Activated naive CD8-positive, alpha-beta T cell treated with anti-CD3 and anti-CD28 coated beads, Interleukin-2, amount 50 U/mL, for 24 hours (primary cell): Measurements from ENCODE around the gene HMGN5.

Experiments
- ATAC-seq: fragments of 150-1000 bp; cut with Tn5 transposase; one replicate; pipeline ENCODE4 v1.10.0; 2021
- DNase-seq: peaks from one replicate; pipeline ENCODE4 v3.0.0; 2021
- H3K27ac Mint-ChIP-seq: one replicate; pipeline ENCODE4 v1.8.0; 2021; ENCODE audit warnings: mild to moderate bottlenecking, mixed read lengths
- H3K27me3 Mint-ChIP-seq: one replicate; pipeline ENCODE4 v1.8.0; 2021; ENCODE audit warnings: mixed read lengths
- H3K36me3 Mint-ChIP-seq: one replicate; pipeline ENCODE4 v1.8.0; 2021; ENCODE audit warnings: low read depth, mixed read lengths
- H3K4me1 Mint-ChIP-seq: one replicate; pipeline ENCODE4 v1.8.0; 2021; ENCODE audit warnings: mixed read lengths
- H3K4me3 Mint-ChIP-seq: one replicate; pipeline ENCODE4 v1.8.0; 2021; ENCODE audit warnings: mild to moderate bottlenecking, moderate library complexity, mixed read lengths
- H3K9me3 Mint-ChIP-seq: one replicate; pipeline ENCODE4 v1.8.0; 2021; ENCODE audit warnings: mixed read lengths

Gene HMGN5

GRCh38 chrX:81201071-81201470, 642 bp downstream of the HMGN5 start:
- H3K9me3 Mint-ChIP-seq, result no peaks in the 10 kb centered on the region
- peak overlapping the region; percentile 95 for H3K4me3 Mint-ChIP-seq
- peaks cover 41% of the 10 kb centered on the region for H3K4me1 Mint-ChIP-seq
- H3K27ac Mint-ChIP-seq, result peak overlapping the region; percentile 92
- H3K36me3 Mint-ChIP-seq, result peaks cover 9% of the 10 kb centered on the region
- DNase-seq, result no peak
- no peaks in the 10 kb centered on the region for H3K27me3 Mint-ChIP-seq
- no peak for ATAC-seq

GRCh38 chrX:81195712-81196111, 6.0 kb downstream of the HMGN5 start:
- Mint-ChIP-seq H3K27me3 (no peaks in the 10 kb centered on the region), H3K4me1 (peaks cover 12% of the 10 kb centered on the region), H3K36me3 (no peaks in the 10 kb centered on the region), H3K27ac (no peak overlapping the region), H3K9me3 (no peaks in the 10 kb centered on the region), H3K4me3 (no peak overlapping the region)
- peak; percentile 46 for DNase-seq
- peak; percentile 63 for ATAC-seq

GRCh38 chrX:81195259-81195658, 6.5 kb downstream of the HMGN5 start:
- no peaks in the 10 kb centered on the region for H3K36me3 Mint-ChIP-seq
- ATAC-seq, result no peak
- H3K4me3 Mint-ChIP-seq, result no peak overlapping the region
- H3K9me3 Mint-ChIP-seq, result no peaks in the 10 kb centered on the region
- no peak for DNase-seq
- no peaks in the 10 kb centered on the region for H3K27me3 Mint-ChIP-seq
- H3K4me1 Mint-ChIP-seq, result peaks cover 10% of the 10 kb centered on the region
- no peak overlapping the region for H3K27ac Mint-ChIP-seq

- no peak overlapping the region for H3K4me3 Mint-ChIP-seq
- H3K9me3 Mint-ChIP-seq, result no peaks in the 10 kb centered on the region
- H3K36me3 Mint-ChIP-seq, result no peaks in the 10 kb centered on the region
- H3K4me1 Mint-ChIP-seq, result no peaks in the 10 kb centered on the region
- DNase-seq (no peak), ATAC-seq (no peak)
- no peak overlapping the region for H3K27ac Mint-ChIP-seq
- H3K27me3 Mint-ChIP-seq, result no peaks in the 10 kb centered on the region
Observed at GRCh38 chrX:81174286-81174685, 27.4 kb downstream of the HMGN5 start.

- ATAC-seq (no peak), DNase-seq (no peak)
- no peaks in the 10 kb centered on the region for H3K36me3 Mint-ChIP-seq
- no peaks in the 10 kb centered on the region for H3K27me3 Mint-ChIP-seq
- no peaks in the 10 kb centered on the region for H3K4me1 Mint-ChIP-seq
- H3K4me3 Mint-ChIP-seq, result no peak overlapping the region
- no peaks in the 10 kb centered on the region for H3K9me3 Mint-ChIP-seq
- H3K27ac Mint-ChIP-seq, result no peak overlapping the region
Observed at GRCh38 chrX:81168391-81168790, 33.3 kb downstream of the HMGN5 start.

GRCh38 chrX:81121513-81122363, 80.0 kb downstream of the HMGN5 start:
- Mint-ChIP-seq H3K27me3 (peaks cover 1% of the 10 kb centered on the region), H3K4me1 (peaks cover 9% of the 10 kb centered on the region), H3K9me3 (no peaks in the 10 kb centered on the region), H3K27ac (peak overlapping the region; percentile 81), H3K4me3 (peak overlapping the region; percentile 94), H3K36me3 (no peaks in the 10 kb centered on the region)
- peak; percentile 97 for ATAC-seq
- DNase-seq, result peak; percentile 82

GRCh38 chrX:81120936-81121371, 80.8 kb downstream of the HMGN5 start:
- ATAC-seq (peak; percentile 60), DNase-seq (peak; percentile 24)
- H3K27ac Mint-ChIP-seq, result peak overlapping the region; percentile 81
- peak overlapping the region; percentile 94 for H3K4me3 Mint-ChIP-seq
- no peaks in the 10 kb centered on the region for H3K36me3 Mint-ChIP-seq
- H3K9me3 Mint-ChIP-seq, result no peaks in the 10 kb centered on the region
- peaks cover 1% of the 10 kb centered on the region for H3K27me3 Mint-ChIP-seq
- peaks cover 9% of the 10 kb centered on the region for H3K4me1 Mint-ChIP-seq

- Mint-ChIP-seq H3K27ac (peak overlapping the region; percentile 81), H3K4me1 (peaks cover 9% of the 10 kb centered on the region), H3K36me3 (no peaks in the 10 kb centered on the region), H3K4me3 (peak overlapping the region; percentile 94), H3K9me3 (no peaks in the 10 kb centered on the region), H3K27me3 (peaks cover 1% of the 10 kb centered on the region)
- ATAC-seq (peak; percentile 8), DNase-seq (no peak)
Observed at GRCh38 chrX:81120258-81120935, 81.3 kb downstream of the HMGN5 start.

GRCh38 chrX:81114757-81115156, 87.0 kb downstream of the HMGN5 start:
- Mint-ChIP-seq H3K4me1 (peaks cover 3% of the 10 kb centered on the region), H3K36me3 (no peaks in the 10 kb centered on the region), H3K4me3 (no peak overlapping the region), H3K9me3 (no peaks in the 10 kb centered on the region), H3K27ac (no peak overlapping the region), H3K27me3 (no peaks in the 10 kb centered on the region)
- DNase-seq, result no peak
- ATAC-seq, result no peak

- no peaks in the 10 kb centered on the region for H3K4me1 Mint-ChIP-seq
- H3K36me3 Mint-ChIP-seq, result no peaks in the 10 kb centered on the region
- no peaks in the 10 kb centered on the region for H3K27me3 Mint-ChIP-seq
- no peak overlapping the region for H3K4me3 Mint-ChIP-seq
- no peak overlapping the region for H3K27ac Mint-ChIP-seq
- no peak for DNase-seq
- no peak for ATAC-seq
- H3K9me3 Mint-ChIP-seq, result peaks cover 4% of the 10 kb centered on the region
Observed at GRCh38 chrX:81110286-81110685, 91.4 kb downstream of the HMGN5 start.

- H3K27ac Mint-ChIP-seq, result no peak overlapping the region
- H3K9me3 Mint-ChIP-seq, result peaks cover 9% of the 10 kb centered on the region
- no peak overlapping the region for H3K4me3 Mint-ChIP-seq
- peaks cover 2% of the 10 kb centered on the region for H3K36me3 Mint-ChIP-seq
- H3K27me3 Mint-ChIP-seq, result no peaks in the 10 kb centered on the region
- no peak for DNase-seq
- no peak for ATAC-seq
- no peaks in the 10 kb centered on the region for H3K4me1 Mint-ChIP-seq
Observed at GRCh38 chrX:81082649-81083048, 119.1 kb downstream of the HMGN5 start.
